CD1c-positive myeloid dendritic cell (primary cell): ENCODE measurements around the gene BCR.
"Not testable (repeated sequence)": the region's sequence is repeated elsewhere in the genome, so short reads cannot be mapped to it uniquely, and the experiment has no call there.

Source experiments
- DNase-seq: peaks from one replicate; pipeline ENCODE4 v3.0.0-alpha.2; 2016; ENCODE audit errors: extremely low spot score

BCR gene

DNA sequence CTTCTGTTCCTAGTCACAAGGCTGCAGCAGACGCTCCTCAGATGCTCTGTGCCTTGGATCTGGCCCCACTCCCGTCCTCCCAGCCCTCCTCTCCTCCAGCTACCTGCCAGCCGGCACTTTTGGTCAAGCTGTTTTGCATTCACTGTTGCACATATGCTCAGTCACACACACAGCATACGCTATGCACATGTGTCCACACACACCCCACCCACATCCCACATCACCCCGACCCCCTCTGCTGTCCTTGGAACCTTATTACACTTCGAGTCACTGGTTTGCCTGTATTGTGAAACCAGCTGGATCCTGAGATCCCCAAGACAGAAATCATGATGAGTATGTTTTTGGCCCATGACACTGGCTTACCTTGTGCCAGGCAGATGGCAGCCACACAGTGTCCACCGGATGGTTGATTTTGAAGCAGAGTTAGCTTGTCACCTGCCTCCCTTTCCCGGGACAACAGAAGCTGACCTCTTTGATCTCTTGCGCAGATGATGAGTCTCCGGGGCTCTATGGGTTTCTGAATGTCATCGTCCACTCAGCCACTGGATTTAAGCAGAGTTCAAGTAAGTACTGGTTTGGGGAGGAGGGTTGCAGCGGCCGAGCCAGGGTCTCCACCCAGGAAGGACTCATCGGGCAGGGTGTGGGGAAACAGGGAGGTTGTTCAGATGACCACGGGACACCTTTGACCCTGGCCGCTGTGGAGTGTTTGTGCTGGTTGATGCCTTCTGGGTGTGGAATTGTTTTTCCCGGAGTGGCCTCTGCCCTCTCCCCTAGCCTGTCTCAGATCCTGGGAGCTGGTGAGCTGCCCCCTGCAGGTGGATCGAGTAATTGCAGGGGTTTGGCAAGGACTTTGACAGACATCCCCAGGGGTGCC, 109.8 kb downstream of the BCR start:
- DNase-seq: peak; percentile 63

DNA sequence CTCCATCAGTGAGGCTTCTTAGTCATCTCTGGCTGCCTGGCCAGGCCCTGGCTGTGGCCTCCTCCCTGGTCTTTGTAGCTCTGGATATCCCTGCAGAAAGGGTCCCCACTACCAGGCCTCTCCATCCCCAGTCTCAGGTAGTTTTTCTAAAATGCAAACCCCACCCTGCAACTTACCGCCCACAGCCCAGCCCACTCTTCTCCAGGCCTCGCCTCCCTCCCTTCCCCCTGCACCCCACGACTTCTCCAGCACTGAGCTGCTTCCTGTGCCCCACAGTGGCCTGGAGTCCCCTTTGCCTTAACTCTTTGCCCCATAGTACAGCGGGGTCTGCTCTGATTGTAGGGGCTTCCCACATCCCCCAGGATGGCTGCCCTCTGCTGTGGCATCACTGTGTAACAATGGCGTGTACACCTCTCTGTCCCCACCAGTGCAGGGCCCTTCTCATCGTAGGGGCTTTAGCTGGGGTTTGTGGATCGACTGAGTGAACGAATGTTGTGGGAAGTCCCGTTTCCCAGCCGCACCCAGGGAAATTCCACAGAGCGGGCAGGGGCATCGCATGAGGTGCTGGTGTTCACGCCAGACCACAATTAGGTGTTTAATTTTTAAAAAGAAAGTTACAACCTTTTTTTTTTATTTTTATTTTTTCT, 111.6 kb downstream of the BCR start:
- DNase-seq: no peak

DNA sequence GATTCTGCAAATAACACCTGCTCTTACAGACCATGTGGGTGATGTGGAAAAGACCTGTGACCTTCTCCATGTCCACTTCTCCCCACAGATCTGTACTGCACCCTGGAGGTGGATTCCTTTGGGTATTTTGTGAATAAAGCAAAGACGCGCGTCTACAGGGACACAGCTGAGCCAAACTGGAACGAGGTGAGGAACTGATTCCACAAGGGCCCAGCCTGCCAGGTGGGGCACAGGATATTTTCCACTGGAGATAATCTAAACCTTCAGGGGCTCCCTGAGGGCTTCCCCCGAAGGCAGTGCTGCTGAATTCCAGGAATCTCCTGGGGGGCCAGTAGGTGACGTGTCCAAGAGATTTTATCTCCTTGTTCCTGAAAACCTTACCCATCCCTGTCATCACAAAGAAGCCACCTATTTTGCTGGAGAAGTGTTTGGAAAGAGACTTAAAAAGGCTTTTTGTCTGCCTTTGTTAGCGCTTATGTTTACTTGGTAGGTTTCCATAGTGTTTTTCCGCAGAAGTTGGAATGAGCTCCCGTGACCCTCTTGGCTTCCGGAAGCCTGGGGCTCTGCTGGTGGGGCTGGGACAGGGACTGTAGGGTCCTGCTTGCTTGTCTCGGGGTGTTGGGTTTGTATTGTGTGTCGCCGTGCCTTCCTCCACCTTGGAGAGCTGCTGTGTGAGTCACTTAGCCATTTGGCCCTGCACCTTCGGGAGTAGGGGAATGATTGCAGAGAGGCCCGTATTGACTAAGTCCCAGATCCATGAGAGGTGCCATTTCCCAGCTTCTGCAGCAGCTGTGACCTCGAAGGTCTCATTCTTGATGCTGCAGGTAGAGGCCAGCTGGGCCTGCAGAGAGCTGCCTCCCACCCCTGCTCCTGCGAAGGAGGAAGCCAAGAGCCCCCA, 112.4 kb downstream of the BCR start:
- DNase-seq: no peak

DNA sequence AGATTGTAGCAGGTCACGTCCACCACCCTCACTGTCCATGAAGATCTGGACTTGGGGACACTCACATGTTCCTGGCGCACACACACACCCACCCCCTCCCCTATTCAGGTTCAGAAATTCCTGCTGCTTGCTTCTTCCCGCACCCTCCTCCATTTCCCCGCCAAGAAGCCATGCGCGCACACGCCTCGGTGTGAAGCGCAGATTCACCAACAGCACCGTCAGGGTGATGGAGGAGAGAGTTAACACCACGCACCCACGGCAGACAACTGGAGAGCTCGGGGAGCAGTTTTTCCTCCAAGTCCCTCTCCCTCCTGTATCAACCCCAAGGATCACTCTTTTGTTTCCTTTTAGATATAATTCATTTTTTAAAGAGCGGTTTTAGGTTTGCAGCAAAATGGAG, 113.4 kb downstream of the BCR start:
- no peak for DNase-seq

DNA sequence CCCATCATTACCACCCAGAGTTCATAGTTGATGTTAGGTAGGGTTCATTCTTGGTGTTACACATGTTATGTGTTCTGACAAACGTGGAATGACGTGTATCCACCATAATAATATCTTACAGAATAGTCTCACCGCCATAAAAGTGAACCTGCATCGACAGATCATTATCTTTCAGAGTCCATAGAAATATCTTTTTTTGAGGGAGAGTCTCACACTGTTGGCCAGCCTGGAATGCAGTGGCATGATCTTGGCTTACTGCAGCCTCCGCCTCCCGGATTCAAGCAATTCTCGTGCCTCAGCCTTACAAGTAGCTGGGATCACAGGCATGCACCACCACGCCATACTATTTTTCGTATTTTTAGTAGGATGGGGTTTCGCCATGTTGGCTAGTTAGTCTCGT, 113.9 kb downstream of the BCR start:
- no peak for DNase-seq

DNA sequence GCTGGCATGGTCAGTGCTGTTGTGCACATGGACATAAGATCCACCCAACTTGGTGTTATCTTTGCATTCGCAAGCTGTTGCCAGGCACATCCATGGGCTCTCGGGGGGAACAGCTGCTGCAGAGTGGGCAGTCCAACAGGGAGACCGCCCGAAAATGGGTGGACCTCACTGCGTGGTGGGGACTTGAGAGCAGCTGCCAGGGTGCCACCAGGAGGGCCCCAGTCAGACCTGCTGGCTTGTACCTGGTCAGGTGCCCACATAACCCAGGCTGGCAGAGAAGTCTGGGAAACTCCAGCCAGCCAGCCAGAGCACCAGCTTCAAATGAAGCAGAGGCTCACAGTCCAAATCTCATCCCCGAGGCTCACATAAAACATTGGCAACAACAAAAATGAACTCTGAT, 120.2 kb downstream of the BCR start:
- DNase-seq: no peak

DNA sequence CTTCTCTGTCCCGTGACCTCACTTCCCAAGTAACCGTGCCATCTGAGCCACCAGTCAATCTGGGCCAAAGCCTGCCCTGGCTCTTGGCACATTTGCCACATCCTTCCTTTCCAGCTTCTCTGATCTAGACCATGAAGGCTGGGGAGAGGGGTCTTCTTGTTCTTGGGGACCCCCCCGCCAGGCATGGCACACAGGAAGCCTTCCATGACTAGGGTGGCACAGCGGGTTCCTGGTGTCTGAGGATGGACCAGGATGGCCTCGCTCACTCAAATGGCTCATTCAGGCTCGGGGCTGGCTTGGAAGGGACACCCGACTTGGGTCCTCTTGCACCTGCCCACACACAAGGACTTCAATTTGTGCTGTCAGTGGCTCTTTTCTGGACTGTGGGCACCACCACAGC, 121.3 kb downstream of the BCR start:
- DNase-seq: no peak

DNA sequence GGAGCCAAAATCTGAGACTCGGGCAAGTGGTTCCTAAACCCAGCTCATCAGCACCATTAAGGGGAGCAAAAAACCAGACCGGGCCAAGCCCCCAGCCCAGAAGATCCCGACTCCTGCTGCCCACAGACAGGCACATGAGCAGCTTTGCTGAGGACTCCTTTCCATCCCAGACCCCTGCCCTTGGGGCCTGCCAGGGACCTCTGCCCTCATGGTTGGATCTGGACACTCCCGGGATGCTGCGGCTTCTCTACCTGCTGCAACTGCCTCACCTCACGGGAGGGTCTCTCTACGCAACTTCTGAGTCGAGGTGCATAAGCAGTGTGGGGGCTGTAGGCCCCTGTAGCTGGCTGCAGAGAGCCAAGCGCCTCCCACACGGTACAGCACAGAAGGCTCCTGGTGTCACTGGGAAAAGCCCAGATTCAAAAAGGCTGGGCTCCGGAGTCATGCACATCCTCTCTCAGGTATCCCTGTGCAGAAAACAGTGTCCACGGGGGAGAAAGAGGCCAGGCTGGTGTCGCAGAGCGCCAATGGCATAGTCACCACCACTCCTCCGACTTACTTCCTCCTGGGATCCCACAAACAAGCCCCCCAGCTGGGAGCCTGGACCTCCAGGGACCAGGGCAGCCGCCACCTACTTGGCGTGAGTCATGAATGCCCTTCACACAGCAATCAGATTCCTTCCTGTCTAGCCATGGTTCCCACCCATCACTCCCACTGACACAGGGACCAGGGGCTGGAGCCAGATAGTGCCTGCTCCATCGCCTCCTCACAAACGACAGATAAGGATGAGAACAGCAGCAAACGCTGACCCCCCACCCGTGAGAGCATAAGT, 122.1 kb downstream of the BCR start:
- no peak for DNase-seq

DNA sequence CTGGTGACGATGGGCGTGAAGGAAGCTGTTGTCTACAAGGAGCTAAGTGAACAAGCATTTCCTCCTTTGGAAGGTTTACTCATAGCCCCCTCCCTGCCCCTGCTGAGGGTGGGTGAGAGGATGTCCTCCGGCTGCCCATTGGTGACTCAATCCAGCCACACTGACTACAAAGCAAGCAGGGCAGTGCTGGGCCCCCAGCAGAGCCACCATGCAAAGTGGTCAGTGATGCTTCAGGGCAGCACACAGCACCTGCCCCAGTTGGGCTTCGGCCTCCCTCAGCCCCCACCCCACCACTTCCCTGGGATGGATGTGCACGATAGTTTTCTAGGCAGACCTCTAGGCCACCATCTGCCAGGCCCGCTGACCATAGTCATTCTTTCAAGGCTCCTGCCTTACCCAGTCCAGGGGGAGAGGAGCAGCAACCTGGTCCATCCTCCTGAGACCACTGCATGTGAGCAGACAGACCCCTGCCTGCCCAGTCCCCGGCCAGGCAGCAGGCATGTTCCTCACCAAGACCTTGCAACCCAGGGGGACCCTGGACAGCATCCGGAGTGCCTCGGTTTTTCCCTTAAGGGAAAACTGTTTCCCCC, 125.1 kb downstream of the BCR start:
- DNase-seq: peak; percentile 37

DNA sequence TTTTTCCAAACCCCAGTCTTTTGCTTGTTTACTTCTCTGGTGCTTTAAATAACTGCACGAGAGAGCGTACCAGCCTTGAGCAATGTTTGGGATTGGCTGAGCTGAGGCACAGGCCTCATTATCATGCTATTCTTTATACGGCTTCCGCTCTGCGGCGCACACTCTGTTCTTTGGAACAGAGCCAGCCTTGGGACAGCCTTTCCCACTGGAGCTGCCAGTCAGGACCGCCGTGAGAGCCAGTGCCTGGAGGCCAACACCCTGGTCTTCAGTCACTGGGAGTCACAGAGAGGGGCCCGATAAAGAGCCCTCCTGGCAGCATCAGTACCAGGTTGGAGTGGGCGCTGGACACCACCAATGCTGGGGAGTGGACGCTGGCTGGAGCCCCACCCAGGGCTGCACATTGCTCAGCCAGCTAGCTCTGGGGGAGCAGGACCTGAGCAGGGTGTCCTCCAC, 125.6 kb downstream of the BCR start:
- no peak for DNase-seq

DNA sequence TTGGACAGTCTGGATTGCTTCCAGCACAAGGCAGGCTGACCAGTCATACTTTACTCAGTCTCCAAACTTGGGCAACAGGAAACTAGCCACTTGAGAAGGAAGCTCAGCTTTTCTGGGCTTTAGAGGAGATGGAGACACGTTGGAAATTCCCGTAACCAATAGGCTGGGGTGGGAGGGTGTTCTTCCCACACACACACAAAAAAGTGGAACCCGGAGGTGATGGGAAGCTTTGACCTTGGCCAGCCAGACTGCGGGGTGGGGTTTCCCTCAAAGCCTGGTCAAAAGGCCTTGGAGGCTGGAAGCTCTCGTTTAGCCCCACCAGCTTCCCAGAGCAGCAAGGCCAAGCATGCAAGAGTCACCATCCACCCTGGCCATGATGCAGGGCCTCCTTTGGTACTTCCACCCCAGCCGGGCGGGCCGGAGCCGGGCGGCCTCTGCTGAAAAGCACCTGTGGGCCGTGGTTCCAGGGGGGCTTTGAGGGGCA, 126.2 kb downstream of the BCR start:
- peak; percentile 71 for DNase-seq

DNA sequence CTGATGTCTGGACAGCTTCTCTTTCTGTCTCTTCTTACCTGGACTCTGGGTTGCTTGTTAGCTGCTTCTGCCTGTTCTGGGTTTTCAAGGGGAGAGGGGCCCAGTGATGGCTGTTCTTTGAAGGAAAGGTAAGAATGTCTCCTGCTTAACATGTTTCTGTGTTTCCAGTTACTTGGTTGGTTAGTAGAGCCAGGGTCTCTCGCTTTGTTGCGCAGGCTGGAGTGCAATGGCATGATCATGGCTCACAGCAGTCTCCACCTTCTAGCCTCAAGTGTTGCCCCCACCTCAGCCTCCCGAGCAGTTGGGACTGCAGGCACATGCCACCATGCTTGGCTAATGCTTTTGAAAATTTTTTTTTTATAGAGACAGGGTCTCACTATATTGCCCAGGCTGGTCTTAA, 126.6 kb downstream of the BCR start:
- no peak for DNase-seq

DNA sequence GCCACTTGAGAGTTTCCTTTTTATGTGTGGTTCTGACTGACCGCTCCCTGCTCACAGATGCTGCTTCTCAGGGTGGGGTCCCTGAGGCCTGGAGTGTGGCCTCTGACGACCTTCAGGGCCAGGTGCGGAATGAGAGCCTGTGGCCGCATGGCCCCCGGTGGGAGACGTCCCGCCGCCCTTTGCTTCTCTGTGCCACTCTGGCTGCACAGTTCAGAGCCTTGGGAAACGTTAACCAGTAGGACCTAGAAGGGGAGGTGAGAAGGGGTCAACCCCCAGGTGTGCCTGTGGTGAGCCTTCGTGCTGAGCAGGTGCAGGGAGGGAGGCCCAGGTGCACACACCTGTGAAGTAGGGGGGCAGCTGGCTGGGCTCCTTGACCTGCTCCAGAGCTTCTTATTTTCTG, 127.2 kb downstream of the BCR start:
- not testable (repeated sequence) for DNase-seq

DNA sequence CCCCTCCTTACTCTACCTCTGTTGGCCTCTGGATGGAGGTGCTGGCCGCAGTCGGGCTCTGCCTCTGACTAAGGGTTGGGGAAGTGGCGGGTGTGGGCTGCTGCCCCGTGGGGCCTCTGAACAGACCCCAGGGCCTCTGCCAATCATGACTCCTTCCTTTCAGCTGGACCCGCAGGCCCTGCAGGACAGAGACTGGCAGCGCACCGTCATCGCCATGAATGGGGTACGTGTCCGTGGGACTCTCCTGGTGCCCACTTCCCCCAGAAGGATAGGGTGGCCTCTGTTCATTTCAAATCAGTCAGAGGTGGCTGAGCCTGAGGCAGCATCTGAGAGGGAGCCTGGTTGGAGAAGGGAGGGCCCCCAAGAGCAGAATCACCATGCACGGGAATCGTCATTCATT, 129.0 kb downstream of the BCR start:
- DNase-seq: not testable (repeated sequence)

DNA sequence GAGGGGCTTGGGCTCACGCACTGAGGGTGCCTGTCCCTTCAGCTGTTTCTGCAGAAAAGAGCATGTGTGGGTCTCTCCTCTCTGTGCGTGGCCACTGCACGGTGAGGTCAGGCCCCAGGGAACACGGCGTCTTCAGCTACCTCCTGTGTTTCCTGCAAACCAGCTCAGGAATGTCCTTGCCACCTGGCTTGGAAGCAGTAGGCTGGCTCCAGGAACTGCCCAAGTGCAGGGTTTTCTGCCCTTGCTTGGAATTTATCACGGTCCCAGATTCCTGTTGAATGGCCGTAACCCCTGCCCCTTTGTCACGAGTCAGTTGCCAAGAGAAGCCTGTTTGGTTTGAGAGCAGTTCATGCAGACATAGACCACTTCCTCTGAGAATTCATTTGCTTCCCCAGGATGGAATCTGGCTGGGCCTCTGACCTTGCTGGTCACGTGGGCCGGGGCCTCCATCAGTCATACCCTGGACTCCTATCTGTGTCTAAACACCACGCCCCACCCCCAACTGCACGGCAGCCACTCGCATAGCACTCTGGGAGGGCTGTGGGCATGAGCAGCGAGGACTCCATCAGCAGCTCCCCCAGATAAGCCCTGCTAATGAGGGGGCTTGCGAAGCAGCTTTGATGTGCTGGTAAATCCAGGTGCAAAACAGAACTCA, 130.3 kb downstream of the BCR start:
- not testable (repeated sequence) for DNase-seq

DNA sequence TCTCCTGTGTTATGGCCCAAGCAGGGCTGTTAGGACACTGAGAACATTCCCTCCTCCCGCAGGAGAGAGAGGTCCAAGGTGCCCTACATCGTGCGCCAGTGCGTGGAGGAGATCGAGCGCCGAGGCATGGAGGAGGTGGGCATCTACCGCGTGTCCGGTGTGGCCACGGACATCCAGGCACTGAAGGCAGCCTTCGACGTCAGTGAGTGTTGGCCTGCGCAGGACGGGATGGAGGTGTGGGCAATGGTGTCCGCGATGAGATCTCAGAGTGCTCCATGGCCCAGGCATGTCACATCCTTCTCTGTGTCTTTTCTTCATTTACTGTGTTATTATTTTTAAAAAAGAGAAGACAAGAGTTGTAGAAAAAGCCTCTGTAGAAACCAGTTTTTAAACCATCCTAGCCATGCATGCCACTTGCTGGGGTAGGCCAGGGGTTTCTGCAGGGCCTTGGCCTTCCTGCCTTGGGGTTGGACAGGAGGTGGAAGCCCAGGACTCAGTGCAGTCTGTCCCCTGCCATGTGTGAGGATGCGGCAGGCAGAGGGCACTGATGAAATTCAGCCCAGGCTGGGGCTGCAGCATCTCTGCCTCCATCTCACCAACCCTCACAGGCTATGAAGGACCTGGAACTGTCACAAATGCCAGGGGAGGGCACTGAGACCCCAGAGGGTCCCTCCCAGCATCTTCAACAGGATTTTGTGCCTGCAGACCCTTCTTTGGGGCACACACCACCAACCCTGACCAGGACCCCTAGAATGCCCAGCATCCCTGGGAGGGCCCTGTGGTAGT, 131.5 kb downstream of the BCR start:
- not testable (repeated sequence) for DNase-seq

DNA sequence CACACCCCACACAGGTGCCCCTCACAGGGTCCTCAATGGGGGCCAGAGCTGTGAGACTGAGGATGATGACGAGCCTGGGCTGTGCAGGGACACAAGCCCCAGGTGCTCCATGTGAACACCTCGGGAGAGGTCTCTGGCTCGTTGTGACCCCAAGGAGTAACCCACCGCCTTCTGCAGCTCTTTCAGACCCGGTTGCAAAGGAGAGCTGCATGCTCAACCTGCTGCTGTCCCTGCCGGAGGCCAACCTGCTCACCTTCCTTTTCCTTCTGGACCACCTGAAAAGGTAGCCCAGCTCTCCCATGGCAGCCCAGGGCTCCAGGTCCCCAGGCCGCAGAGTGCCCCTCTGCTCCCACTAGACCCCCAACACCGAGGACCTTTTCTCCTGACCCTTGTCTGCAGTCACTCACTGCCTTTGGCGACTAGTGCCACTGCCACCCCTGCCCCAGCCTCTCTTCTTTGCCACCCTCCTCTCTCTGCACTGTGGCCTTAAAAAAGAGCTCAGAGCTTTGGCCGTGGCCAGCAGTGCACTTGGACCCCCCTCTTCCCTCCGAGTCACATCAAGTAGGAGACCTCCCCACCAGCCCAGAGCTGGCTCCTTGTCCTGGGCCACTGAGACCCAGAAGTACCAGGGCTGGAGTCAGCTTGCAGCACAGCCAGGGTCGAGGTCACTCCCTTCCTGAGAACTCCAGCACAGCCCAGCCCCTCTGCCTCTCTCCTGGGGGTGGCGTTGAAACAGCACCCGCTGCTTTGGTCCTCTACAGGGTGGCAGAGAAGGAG, 133.7 kb downstream of the BCR start:
- DNase-seq: no peak

DNA sequence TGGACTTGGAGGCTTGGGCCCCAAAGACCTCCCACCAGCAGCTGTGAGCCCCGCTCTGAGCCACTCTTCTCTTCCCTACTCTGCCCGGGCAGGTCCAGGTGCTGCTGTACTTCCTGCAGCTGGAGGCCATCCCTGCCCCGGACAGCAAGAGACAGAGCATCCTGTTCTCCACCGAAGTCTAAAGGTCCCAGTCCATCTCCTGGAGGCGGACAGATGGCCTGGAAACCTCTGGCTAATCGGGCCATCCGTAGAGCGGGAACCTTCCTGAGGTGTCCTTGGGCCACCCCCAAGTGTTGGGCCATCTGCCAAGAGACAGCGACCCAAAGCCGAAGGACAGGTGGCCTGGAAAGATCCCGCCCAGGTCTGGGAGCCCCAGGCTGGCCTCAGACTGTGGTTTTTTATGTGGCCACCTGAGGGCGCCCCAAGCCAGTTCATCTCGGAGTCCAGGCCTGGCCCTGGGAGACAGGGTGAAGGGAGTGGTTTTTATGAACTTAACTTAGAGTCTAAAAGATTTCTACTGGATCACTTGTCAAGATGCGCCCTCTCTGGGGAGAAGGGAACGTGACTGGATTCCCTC, 135.1 kb downstream of the BCR start:
- peak; percentile 73 for DNase-seq
